ENCODE measurements around the gene BHLHE40. TPM values are rescaled to one million over a fixed set of nuclear protein-coding genes. Genes with fewer than 3 reads are reported as not detected.

BHLHE40 gene
- total RNA-seq, result 62.2 and 129 TPM in 2 replicates

GRCh38 chr3:4979428-4980228 lies at the start of gene BHLHE40:
Gene BHLHE40 (plus strand): TSS chr3:4979437. CDS start chr3:4979719, 282 bp downstream.

Other genes with a start within 250 kb of the BHLHE40 start
- 24.6 and 36.5 TPM in 2 replicates for gene ARL8B, start 142.9 kb downstream of the BHLHE40 start, total RNA-seq
- gene EDEM1, start 208.3 kb downstream of the BHLHE40 start, total RNA-seq, result 61.1 and 75.1 TPM in 2 replicates

Measured in hair follicular keratinocyte (primary cell).